Breast epithelium (tissue), 4 donors: ENCODE results near the gene ACTR1B. TPM values are rescaled to one million over a fixed set of nuclear protein-coding genes. Genes with fewer than 3 reads are reported as not detected.
"Not testable (repeated sequence)": the region's sequence is repeated elsewhere in the genome, so short reads cannot be mapped to it uniquely, and the experiment has no call there.

Source experiments
- DNase-seq, 2 donors: peaks; one replicate each; pipeline ENCODE4 v3.0.0-alpha.2; 2019; ENCODE audit warnings: low spot score in 2 of 2
- H3K27ac ChIP-seq, 2 donors: fragments of 200-600 bp; sonication (generic) in 1 of 2; one replicate each; pipeline ENCODE4 v1.5.1; 2016 to 2019; ENCODE audit warnings: mild to moderate bottlenecking in 1 of 2
- H3K27me3 ChIP-seq, 2 donors: fragments of 200-600 bp; sonication (generic) in 1 of 2; one replicate each; pipeline versions ENCODE4 v1.5.1 to v1.6.0; 2017 to 2019; ENCODE audit warnings: control low read depth in 1 of 2, mild to moderate bottlenecking in 1 of 2
- H3K36me3 ChIP-seq: fragments of 200-600 bp; one replicate; pipeline ENCODE4 v1.5.1; 2019
- H3K4me1 ChIP-seq, 2 donors: fragments of 200-600 bp; sonication (generic); one replicate each; pipeline ENCODE4 v1.5.1; 2016 to 2019; ENCODE audit warnings: control low read depth in 1 of 2
- H3K4me3 ChIP-seq, 3 donors: fragments of 200-600 bp; sonication (generic); 1 replicate in 2 of 3; 2 replicates in 1 of 3; pipeline ENCODE4 v1.5.1; 2016 to 2019; ENCODE audit warnings: mild to moderate bottlenecking in 3 of 3, moderate library complexity in 2 of 3
- H3K9me3 ChIP-seq, 2 donors: fragments of 200-600 bp; sonication (generic) in 1 of 2; one replicate each; pipeline ENCODE4 v1.5.1; 2016 to 2019; ENCODE audit warnings: control low read depth in 1 of 2
- POLR2A ChIP-seq: fragments of 450-650 bp; IDR thresholded peaks from one replicate; pipeline ENCODE4 v1.6.1; 2016; ENCODE audit warnings: antibody characterized with exemption, mild to moderate bottlenecking, moderate library complexity
- POLR2AphosphoS5 ChIP-seq, 3 donors: sonication (generic); formaldehyde crosslinking; IDR thresholded peaks; one replicate each; pipeline ENCODE4 v1.6.1; 2017; ENCODE audit warnings: antibody characterized with exemption in 3 of 3
- intact Hi-C: fragments of 100-400 bp; cut with DNase I; formaldehyde crosslinking; loops from one replicate; pipeline ENCODE4 v1.15.1; 2023; ENCODE audit warnings: low total_unique reads
- total RNA-seq, 3 donors: library from RNA; depleted of rRNA; stranded (reverse); fragments of >200 nt; gene quantifications; one replicate each; pipeline ENCODE4 v1.1.0, GENCODE V29; 2016
- TF ChIP-seq, protein P1 (sequence below), 3 donors: fragments of 450-650 bp; IDR thresholded peaks; one replicate each; pipeline ENCODE4 v1.5.1; 2016 to 2017; ENCODE audit warnings: antibody characterized with exemption in 3 of 3, mild to moderate bottlenecking in 3 of 3, moderate library complexity in 3 of 3

ACTR1B gene
- total RNA-seq, 3 donors from 2014 or later: 59.6 to 74.6 (median 61.9) TPM

DNA sequence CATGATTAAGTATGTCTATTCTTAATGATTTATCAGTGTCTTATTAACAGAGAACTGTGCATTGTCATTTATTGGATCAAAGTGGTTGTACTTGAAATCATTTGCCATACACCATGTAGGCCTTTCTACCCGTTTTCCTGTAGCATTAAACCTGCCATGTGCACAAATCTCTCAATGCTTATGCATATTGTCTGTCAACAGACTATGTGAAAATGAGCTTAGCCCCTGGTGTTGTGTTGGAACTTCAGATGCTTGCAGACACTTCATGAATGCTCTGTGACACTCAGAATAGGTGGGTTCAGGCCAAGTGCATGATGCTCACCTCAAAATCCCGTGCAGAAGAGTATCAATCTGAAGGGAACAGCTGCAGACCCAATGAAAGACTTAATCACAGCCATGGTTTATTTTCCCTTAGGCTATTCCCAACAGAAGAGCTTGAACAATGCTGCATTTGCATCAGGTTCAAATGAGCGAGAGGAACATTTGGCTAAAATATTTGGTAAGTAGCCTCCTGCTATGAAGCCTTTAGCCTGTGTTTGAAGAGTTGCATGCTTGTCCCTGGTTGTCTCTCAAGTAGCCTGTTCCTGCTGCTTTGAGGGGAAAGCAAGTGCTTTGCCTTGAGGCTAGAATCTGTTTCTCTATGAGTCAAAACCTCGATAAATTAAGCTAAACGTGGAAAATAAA, 11.7 kb upstream of the ACTR1B start:
- Histone ChIP-seq H3K9me3 (no peaks in the 10 kb centered on the region), H3K4me1 (no peaks in the 10 kb centered on the region), H3K36me3 (no peaks in the 10 kb centered on the region), H3K27me3 (no peaks in the 10 kb centered on the region), H3K27ac (no peak overlapping the region), H3K4me3 (no peak overlapping the region)
- intact Hi-C loops: no loop called here
- DNase-seq: no peak
- no peak for TF ChIP-seq POLR2AphosphoS5 (IDR thresholded peaks at IDR 0.05)
- TF ChIP-seq POLR2A: no peak
- TF ChIP-seq, protein P1, sequence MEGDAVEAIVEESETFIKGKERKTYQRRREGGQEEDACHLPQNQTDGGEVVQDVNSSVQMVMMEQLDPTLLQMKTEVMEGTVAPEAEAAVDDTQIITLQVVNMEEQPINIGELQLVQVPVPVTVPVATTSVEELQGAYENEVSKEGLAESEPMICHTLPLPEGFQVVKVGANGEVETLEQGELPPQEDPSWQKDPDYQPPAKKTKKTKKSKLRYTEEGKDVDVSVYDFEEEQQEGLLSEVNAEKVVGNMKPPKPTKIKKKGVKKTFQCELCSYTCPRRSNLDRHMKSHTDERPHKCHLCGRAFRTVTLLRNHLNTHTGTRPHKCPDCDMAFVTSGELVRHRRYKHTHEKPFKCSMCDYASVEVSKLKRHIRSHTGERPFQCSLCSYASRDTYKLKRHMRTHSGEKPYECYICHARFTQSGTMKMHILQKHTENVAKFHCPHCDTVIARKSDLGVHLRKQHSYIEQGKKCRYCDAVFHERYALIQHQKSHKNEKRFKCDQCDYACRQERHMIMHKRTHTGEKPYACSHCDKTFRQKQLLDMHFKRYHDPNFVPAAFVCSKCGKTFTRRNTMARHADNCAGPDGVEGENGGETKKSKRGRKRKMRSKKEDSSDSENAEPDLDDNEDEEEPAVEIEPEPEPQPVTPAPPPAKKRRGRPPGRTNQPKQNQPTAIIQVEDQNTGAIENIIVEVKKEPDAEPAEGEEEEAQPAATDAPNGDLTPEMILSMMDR (IDR thresholded peaks at IDR 0.05): no peak

DNA sequence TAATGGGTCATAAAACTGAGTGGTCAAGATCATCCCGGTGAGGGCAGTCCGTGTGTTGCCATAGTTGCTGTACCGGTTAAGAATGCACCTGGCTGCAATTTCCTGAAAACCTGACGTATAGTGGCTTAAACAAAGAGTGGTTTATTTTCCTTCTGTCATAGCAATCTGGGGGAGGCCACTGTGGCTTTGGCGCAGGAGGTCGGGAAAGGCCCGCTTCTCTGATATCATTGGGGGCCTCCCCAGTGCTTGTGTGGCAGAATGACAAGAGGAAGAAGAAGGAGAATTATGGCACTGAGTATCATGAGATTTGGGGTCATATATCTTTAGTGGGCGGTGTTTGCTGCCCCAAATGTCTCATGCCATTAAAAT, 10.1 kb upstream of the ACTR1B start:
- TF ChIP-seq POLR2AphosphoS5 (IDR thresholded peaks at IDR 0.05) (no peak), POLR2A (no peak)
- TF ChIP-seq, protein P1 (IDR thresholded peaks at IDR 0.05): no peak
- Histone ChIP-seq H3K27me3 (no peaks in the 10 kb centered on the region), H3K4me3 (no peak overlapping the region), H3K4me1 (no peaks in the 10 kb centered on the region), H3K9me3 (no peaks in the 10 kb centered on the region), H3K36me3 (no peaks in the 10 kb centered on the region), H3K27ac (no peak overlapping the region)
- DNase-seq: no peak
- intact Hi-C loops: no loop called here

DNA sequence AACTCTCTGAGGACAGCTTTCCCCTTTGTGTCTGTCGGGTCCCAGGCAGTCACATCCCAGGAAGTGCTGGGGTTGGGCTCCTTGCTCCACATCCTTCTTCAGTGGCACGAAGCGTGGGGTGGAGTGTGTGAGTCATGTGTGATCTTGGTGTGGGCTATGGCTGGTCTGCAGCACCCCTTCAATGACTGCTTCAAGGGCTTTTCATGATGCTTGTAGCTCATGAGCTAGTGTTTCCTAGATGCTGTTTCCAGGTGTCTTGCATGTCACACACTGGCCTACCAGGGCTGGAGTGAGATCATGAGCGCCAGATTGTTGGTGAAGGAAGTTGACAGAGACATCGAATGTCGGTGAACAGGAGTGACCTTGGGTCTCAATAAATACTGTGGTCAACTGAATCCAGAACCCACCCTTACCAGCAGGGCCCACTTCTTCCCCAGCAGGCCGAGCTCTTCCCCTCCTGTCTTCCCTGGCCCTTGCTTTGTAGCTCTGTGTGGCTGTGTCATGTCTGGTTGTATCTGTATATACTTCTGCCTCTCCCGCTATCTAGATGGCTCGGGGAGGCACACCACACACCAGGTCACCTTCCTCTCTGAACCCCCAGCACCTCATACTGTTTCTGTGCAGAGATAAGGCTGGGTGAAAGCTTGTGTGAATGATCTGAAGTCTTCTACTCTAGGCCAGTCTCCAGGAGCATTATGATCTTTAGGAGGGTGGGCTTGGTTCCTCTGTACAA, 9.5 kb upstream of the ACTR1B start:
- no peak for DNase-seq
- H3K4me3 ChIP-seq: no peak overlapping the region
- H3K27ac ChIP-seq: no peak overlapping the region
- no peaks in the 10 kb centered on the region for H3K4me1 ChIP-seq
- no peaks in the 10 kb centered on the region for H3K36me3 ChIP-seq
- H3K27me3 ChIP-seq: no peaks in the 10 kb centered on the region
- H3K9me3 ChIP-seq: no peaks in the 10 kb centered on the region
- no peak for TF ChIP-seq POLR2A
- TF ChIP-seq, protein P1 (IDR thresholded peaks at IDR 0.05): no peak
- TF ChIP-seq POLR2AphosphoS5 (IDR thresholded peaks at IDR 0.05): no peak
- intact Hi-C loops: no loop called here

DNA sequence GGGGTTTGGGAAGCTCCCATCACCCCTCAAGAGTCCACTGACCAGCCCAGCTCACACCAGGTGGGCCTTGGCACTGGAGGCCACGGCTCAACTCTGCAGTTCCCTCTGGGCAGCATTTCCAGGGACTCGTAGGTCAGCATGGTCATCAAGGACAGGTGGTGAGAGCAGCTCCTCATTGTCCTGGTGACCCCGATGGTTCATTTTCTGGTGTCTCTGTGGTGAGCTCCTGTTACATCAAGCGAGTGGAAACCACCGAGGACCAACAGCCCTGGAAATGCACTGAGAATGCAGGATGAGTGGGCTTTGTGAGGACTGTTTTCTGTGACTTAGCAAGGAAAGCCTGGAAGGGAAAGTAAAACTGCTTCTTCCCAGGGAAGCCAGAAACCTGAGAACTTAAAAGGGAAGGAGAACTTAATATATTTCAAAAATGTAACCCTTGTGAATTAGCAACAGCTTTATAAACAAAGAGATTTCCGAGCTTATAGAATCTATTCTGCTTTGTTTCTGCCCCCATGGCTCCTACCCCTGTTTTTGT, 8.8 kb upstream of the ACTR1B start:
- H3K4me1 ChIP-seq, H3K27me3 ChIP-seq, DNase-seq, intact Hi-C loops, H3K9me3 ChIP-seq, H3K36me3 ChIP-seq, H3K4me3 ChIP-seq, H3K27ac ChIP-seq: not testable (repeated sequence)

DNA sequence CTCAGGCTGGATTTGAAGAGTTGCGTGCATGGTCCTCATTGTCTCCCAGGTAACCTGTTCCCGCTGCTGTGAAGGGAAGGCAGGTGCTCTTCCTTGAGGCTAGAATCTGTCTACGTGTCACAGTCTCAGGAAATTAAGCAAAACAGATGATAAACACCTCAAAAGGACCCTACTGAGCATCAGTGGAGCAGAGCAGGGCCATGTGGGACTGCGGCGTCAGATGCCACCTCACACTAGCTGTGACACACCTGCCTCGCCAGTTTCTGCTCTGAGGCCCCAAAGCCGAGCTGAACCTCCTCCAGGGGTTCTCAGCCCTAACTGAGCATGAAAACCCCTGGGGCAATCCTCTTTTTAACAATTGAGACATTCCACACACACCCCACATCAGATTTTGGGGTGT, 7.7 kb upstream of the ACTR1B start:
- intact Hi-C loops: no loop called here
- TF ChIP-seq, protein P1 (IDR thresholded peaks at IDR 0.05): no peak
- no peak for TF ChIP-seq POLR2AphosphoS5 (IDR thresholded peaks at IDR 0.05)
- TF ChIP-seq POLR2A: no peak
- H3K27ac ChIP-seq: no peak overlapping the region
- H3K4me3 ChIP-seq: no peak overlapping the region
- H3K36me3 ChIP-seq: no peaks in the 10 kb centered on the region
- no peaks in the 10 kb centered on the region for H3K27me3 ChIP-seq
- H3K4me1 ChIP-seq: no peaks in the 10 kb centered on the region
- no peaks in the 10 kb centered on the region for H3K9me3 ChIP-seq
- DNase-seq: no peak
